HG03045 (cell line): ENCODE results near the gene IFITM10.

Experiments used
- ATAC-seq: cut with Tn5 transposase; IDR thresholded peaks from one replicate; pipeline ENCODE4 v1.9.1; 2021; ENCODE audit warnings: mild to moderate bottlenecking, moderate library complexity; ENCODE audit not compliant: unreplicated experiment

The IFITM10 gene

GRCh38 chr11:1750481-1750839 is at the start of gene IFITM10:
Gene IFITM10, minus strand, starts transcription at chr11:1750595. Its CDS starts 153 bp downstream, at chr11:1750442.
- ATAC-seq = no peak

DNA sequence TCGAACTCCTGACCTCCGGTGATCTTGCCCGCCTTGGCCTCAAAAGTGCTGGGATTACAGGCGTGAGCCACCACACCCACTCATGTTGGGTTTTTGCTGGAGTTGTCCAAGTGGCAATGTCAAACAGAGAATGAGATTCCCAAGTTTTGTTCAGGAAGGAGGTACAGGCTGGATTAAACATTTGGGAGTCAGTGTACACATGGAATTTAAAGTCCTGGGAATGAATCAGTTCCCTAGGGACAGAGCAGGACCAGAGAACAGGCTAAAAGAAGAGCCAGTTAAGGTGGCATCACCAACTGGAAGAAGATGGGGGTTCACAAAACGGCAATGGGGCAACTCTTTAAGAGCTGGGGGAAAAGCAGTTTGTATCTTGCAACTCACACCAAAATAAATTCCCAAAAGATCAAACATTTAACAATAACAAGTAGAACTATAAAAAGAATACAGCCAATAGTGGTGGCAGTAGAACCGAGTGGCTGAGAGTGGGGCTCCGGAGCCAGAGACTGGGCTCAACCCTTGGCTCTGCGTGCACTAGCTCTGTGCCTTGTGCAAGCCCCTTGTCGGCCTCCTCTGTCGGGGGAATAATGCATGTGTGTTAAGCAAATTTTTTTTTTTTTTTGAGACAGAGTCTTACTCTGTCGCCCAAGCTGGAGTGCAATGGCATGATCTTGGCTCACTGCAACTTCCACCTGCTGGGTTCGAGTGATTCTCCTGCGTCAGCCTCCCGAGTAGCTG is 47.2 kb upstream of the IFITM10 start:
- no peak for ATAC-seq

DNA sequence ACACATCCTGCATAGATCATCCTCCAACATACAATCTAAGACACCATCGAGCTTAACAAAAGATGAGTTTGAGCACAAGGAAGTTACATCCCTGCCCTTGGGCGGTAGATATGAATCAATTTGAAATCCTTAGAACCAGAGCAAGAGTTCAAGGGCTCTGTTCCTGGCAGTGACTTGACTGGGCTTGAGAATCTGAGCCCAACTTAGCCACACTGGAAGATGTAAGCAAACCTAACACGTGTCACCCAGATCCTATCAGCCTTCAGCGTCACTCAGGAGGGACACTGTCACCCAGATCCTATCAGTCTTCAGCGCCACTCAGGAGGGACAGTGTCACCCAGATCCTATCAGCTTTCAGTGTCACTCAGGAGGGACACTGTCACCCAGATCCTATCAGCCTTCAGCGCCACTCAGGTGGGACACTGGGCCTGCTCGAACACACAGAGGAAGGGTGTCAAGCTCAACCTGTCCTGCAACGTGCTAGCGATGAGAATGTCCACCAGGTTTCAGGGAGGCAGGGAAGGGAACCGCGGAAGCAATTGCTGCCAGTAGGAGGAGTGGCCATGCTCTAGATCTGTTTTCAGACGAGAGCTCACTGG is 46.1 kb upstream of the IFITM10 start:
- no peak for ATAC-seq

DNA sequence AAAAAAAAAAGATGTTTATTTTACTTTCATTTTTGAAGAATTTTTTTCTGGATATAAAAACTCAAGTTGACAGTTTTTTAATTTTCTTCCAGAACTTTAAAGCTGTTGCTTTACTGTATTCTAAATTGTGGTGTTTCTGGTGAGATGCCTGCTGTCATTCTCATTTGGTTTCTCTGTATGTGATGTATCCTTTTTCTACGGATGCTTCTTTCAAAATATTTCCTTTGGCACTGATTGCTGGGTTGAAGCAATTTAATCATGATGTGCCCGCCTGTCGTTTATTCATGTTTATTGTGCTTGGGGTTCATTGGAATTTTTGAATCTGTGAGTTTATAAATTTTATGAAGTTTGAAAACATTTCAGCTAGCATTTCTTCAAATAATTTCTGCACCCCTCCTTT is 42.7 kb upstream of the IFITM10 start:
- no peak for ATAC-seq

DNA sequence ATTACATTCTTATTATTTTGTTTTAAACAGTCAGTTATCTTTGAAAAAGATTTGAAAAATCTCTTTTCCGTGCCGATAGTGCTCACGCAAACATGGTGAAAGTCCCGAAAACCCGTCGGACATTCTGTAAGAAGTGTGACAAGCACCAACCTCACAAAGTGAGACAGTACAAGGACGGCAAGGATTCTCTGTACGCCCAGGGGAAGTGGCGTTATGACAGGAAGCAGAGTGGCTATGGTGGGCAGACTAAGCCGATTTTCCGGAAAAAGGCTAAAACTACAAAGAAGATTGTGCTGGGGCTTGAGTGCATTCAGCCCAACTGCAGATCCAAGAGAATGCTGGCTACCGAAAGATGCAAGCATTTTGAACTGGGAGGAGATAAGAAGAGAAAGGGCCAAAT is 42.1 kb upstream of the IFITM10 start:
- no peak for ATAC-seq

DNA sequence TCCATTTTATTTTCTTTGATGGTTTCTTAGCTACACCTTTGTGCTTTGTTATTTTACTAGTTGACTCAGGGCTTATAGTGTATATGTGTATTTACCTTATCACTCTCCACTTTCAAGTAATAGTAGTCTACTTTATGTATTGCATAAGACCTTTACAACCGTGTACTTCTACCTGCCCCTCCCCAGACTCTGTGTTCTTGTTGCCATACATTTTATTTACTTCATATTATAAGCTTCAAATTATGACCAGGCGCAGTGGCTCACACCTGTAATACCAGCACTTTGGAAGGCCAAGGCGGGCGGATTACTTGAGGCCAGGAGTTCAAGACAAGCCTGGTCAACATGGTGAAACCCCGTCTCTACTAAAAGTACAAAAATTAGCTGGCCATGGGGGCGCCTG is 41.5 kb upstream of the IFITM10 start:
- ATAC-seq = no peak

DNA sequence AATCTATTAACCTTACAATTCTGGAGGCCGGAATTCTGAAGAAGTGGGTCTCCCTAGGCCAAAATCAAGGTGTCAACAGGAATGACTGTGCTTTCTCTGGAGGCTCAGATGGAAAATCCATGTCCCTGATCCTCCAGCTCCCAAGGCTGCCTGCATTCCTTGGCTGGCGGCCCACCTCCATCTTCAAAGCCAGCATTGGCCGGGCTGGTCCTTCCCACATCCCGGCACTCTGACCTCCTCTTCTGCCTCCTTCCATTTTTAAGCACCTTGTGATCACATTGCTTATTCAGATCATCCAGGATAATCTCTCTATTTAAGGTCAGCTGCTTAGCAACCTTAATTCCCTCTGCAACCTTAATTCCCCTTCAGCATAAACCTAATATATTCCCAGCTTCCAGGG is 36.1 kb upstream of the IFITM10 start:
- no peak for ATAC-seq

DNA sequence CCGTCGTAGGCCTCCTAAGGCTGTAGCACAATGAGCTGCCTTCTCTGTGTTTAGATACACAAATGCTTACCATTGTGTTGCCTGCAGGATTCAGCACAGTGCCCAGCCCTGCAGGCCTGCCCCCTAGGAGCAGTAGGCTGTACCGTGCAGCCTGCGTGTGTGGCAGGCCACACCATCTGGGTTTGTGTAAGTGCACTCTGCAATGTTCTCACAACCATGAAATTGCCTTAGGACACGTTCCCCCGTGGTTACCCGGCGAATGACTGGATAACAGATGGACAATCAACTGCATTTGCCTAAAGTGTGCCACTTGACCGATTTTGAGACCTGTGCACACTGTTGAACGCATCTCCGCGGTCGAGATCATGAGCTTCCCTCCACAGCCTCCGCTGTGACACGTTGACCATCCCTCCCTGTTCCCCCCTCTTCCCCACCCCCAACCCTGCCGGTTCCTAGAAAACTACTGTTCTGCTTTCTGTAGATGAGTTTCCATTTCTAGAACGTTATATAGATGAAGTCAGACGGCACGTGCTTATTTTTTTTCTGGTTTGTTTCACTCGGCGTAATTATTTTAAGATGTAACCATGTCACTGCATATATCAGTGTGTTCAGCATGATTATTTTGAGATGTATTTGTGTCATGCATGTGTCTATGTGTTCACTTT is 35.5 kb upstream of the IFITM10 start:
- no peak for ATAC-seq

DNA sequence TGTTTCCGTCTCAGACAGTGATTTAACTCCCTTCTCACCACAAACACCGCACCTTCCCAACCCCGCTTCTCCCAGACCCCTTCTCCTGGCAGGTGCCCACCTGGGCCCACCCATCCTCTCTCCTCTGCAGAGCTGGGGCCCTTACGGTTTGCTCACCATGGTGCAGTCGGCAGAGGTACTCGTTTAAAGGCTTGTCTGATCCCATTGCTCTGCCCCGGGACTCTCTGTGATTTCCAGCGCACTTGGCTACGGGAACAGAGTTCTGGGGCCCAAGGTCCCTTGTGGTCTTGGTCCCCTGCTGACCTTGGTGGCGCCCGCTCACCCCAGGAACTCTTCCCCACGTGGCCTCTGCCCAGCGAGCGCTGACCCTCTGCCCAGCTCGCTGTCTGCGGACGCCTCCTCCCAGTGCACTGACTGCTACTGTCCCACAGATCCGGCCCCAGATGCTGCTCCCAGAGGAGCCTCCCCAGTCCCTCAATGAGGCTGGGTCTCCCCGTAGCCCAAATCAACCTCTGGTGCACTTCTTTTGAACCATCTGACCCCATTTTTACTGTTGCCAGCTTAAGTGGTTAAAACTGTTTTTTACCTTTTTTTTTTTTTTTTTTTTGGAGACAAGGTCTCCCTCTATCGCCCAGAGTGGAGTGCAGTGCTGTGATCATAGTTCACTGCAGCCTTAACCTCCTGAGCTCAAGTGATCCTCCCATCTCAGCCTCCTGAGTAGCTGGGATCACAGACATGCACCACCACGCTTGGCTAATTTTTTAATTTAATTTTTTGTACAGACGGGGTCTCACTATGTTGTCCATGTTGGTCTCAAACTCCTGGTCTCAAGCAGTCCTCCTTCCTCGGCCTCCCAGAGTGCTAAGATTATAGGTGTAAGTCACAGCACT is 34.6 kb upstream of the IFITM10 start:
- ATAC-seq = no peak

DNA sequence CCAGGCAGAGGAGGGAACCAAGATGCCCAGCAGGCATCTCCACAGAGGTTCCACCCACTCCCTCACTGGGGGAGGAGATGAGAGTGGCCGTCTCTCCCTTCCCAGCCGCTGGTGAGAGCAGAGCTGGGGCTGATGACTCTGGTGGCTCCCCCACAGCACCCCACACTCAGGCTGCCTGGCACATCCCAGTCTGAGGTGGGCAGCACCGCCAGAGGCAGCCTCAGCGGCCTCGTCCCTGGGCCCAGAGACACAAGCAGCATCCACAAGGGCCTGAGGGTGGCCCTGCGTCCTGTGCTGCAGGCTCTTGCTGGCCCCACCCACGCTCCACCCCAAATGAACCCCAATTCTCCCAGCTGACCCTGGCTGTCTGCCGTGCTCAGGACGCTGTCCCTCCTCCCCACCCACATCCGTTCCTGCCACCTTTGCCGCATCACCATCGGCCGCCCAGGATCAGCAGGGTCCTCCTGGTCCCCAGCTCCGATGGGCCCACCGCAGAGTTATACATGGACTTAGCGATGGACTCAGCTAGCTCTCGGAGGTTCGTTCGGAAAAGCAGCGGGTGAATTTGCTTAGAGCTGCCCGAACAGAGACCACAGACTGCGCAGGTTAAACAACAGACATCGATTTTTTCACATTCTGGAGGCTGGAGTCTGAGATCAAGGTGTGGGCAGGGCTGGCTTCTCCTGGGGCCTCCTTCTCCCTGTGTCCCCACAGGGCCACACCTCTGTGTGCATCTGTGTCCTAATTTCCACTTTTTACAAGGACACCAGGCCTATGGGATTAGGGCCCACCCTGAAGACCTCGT is 33.5 kb upstream of the IFITM10 start:
- no peak for ATAC-seq

DNA sequence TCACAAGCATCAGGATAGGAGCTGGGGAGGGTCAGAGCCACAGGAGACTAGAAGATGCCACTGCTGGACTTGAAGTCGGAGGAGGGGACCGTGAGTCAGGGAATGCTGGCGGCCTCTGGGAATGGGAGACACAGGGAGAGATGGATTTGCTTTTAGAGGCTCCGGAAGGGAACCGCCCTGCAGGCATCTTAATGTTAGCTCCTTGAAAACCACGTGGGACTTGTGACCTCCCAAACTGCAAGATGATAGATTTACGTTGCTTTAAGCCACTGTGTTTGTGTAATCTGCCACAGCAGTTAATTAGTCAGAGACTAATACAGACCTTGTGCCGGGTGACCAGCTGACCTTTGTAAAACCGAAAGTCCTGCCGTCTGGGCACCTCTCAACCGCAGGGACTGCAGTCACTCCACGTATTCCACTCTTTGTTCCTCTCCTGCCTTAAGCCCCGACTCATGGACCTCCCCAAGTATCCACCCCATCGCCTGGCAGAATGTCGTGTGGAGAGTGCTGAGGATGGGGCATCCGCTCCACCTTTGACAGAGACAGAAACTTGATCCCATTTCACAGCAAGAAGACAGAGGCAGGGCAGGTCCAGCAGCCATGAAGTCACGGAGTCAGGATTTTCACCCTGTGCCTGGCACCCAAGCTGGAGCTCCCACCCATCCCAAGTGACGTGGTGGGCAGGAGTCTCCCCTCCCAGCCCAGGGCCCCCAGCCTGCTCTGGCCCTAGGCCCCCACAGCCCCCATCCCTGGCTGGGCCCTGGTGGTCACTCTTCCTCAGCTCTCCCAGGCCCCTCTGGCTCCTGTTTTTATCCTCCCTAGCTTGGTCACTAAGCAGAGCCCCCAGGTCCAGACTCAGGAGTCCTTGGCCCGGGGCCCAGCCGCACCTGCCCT is 32.7 kb upstream of the IFITM10 start:
- ATAC-seq = no peak

DNA sequence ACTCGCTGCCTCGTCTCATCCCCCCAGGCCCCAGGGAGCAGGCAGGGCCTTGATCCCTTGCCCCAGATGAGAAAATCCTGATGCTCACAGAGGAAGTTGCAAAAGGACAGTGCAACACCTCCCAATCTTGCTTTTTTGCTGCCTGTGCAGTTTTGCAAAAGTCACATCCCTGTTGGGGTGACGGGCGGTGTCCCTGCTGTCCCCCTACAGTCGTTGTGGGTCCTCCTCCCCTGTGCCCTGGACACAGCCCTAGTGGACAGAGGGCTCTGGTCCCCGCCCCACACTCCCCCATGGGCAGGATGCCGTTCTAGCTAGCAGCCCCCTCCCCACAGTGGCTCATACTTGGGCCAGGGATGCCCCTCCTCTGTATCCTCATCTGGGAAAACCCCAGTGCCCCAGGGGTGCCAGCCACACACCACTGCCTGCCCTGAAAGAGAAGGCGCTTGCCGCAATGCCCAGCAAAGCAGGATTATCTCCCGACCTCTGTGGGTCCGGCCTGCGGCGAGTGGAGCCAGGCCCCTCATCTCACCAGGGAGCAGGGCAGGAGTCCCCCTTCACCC is 31.7 kb upstream of the IFITM10 start:
- no peak for ATAC-seq

DNA sequence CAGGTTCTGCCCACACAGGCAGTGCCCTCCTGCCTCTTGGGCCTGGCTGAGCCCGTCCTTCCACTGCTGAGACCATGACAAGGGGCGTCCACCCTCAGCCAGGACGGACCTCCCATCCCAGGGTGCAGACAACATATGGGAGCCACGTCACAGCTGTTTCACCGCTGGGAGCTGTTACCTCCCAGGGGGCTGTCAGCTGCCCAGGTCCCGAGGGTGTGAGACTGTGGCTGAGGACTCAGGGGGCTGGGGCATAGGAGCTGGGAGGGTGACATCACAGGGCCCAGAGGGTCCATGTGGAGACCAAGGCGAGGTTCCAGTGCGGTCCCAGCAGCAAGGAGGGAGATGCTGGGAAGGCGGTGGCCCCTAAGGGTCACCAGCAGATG is 31.2 kb upstream of the IFITM10 start:
- ATAC-seq = no peak

- no peak for ATAC-seq
Observed at GRCh38 chr11:1780700-1781592, 30.6 kb upstream of the IFITM10 start.

- ATAC-seq = no peak
Observed at GRCh38 chr11:1779806-1780699, 29.7 kb upstream of the IFITM10 start.

- ATAC-seq = no peak
Observed at GRCh38 chr11:1779034-1779805, 28.8 kb upstream of the IFITM10 start.
